ENCODE results near the gene LGR4.

The LGR4 gene

DNA sequence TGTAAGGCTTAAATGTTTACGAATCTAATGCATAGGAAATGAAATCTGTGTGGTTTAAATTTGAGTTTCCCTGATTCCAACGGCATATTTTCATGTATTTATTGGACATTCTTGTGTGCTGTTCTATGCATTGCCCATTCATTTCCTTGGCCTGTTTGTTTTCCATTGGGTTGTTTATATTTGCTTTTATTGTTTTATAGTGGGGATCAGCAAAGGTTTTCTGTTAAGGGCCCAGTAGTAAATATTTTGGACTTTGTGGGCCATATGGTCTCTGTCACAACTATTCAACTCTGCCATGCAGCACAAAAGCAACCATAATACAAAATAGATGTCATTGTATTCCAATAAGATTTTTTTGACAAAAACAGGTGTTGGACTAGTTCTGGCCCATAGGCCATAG, 5.2 kb upstream of the LGR4 start:
- Histone ChIP-seq H3K4me3 (ENCODE audit: low read length) (no peak overlapping the region), H3K36me3 (ENCODE audit: control insufficient read depth, low read depth, low read length) (no peaks in the 10 kb centered on the region), H3K27me3 (ENCODE audit: control insufficient read depth, insufficient read depth, low read length) (no peaks in the 10 kb centered on the region), H3K9me3 (ENCODE audit: control insufficient read depth, low read depth, low read length) (no peaks in the 10 kb centered on the region), H3K9ac (ENCODE audit: low read length) (no peak overlapping the region), H3K4me1 (ENCODE audit: control insufficient read depth, low read depth, low read length) (peaks cover 4% of the 10 kb centered on the region), H3K27ac (ENCODE audit: low read length) (no peak overlapping the region)

DNA sequence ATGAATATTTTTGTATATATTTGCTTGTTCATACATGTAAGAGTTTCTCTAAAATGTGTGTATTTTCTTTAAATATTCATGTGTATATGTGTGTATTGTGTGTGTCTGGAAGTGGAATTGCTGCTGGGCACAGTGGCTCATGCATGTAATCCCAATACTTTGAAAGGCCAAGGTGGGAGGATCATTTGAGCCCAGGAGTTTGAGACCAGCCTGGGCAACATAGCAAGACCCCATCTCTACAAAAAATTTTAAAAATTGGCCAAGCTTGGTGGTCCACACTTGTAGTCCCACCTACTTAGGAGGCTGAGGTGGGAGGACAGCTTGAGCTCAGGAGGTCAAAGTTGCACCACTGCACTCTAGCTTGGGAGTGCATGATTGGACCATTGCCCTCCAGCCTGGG, 4.7 kb upstream of the LGR4 start:
- no peaks in the 10 kb centered on the region for H3K27me3 ChIP-seq (ENCODE audit: control insufficient read depth, insufficient read depth, low read length)
- H3K9me3 ChIP-seq (ENCODE audit: control insufficient read depth, low read depth, low read length), result no peaks in the 10 kb centered on the region
- no peaks in the 10 kb centered on the region for H3K36me3 ChIP-seq (ENCODE audit: control insufficient read depth, low read depth, low read length)
- no peak overlapping the region for H3K27ac ChIP-seq (ENCODE audit: low read length)
- peaks cover 4% of the 10 kb centered on the region for H3K4me1 ChIP-seq (ENCODE audit: control insufficient read depth, low read depth, low read length)
- H3K4me3 ChIP-seq (ENCODE audit: low read length), result no peak overlapping the region
- H3K9ac ChIP-seq (ENCODE audit: low read length), result no peak overlapping the region

- Histone ChIP-seq H3K27me3 (ENCODE audit: control insufficient read depth, insufficient read depth, low read length) (no peaks in the 10 kb centered on the region), H3K36me3 (ENCODE audit: control insufficient read depth, low read depth, low read length) (no peaks in the 10 kb centered on the region), H3K27ac (ENCODE audit: low read length) (no peak overlapping the region), H3K4me3 (ENCODE audit: low read length) (no peak overlapping the region), H3K9ac (ENCODE audit: low read length) (no peak overlapping the region), H3K4me1 (ENCODE audit: control insufficient read depth, low read depth, low read length) (peaks cover 4% of the 10 kb centered on the region), H3K9me3 (ENCODE audit: control insufficient read depth, low read depth, low read length) (no peaks in the 10 kb centered on the region)
Measured at GRCh38 chr11:27475622-27476021, 3.0 kb upstream of the LGR4 start.

- no peak overlapping the region for H3K27ac ChIP-seq (ENCODE audit: low read length)
- no peaks in the 10 kb centered on the region for H3K9me3 ChIP-seq (ENCODE audit: control insufficient read depth, low read depth, low read length)
- H3K27me3 ChIP-seq (ENCODE audit: control insufficient read depth, insufficient read depth, low read length), result no peaks in the 10 kb centered on the region
- no peak overlapping the region for H3K9ac ChIP-seq (ENCODE audit: low read length)
- peaks cover 21% of the 10 kb centered on the region for H3K4me1 ChIP-seq (ENCODE audit: control insufficient read depth, low read depth, low read length)
- peak overlapping the region; percentile 38 for H3K4me3 ChIP-seq (ENCODE audit: low read length)
- no peaks in the 10 kb centered on the region for H3K36me3 ChIP-seq (ENCODE audit: control insufficient read depth, low read depth, low read length)
Measured at GRCh38 chr11:27473017-27473406, 422 bp upstream of the LGR4 start.

DNA sequence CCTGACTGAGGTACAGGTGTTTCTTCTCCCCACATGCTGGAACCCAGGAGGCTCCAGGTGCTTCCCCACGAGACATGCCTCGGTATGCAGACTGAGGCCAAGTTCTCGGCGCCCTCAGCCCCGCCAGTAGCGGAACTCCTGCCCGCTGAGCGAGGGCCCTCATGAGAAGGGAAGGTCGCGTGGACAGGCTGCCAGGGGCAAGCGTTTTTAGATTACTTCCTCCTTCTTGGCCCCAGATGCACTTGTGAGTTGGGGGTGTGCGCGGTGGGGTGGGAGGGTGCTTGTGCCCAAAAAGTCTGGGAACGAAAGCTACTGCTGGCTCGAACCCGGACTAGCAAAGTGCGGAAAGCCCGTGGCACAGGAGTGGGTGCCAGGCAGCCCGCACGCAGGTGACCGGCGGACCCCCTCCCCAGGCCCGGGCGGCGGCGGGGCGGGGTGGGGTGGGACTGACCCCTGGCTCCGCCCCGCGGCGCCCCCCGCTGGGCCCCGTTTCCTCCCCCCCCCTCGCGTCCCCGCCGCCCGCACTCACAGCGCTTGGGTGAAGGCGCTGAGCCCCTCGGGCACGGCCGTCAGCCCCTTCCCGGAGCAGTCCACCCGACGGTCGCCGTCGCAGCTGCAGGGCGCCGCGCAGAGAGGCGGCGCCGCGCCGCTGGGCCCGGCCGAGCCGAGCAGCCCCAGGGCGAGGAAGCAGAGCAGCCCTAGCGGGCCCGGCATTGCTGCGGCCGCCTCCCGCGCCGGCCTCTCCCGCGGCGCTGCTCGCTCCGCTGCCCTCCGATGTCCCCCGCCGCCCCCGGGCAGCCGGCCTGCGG, 797 bp downstream of the LGR4 start:
- H3K9ac ChIP-seq (ENCODE audit: low read length), result peak overlapping the region; percentile 63
- H3K27me3 ChIP-seq (ENCODE audit: control insufficient read depth, insufficient read depth, low read length), result no peaks in the 10 kb centered on the region
- peak overlapping the region; percentile 76 for H3K4me3 ChIP-seq (ENCODE audit: low read length)
- no peaks in the 10 kb centered on the region for H3K9me3 ChIP-seq (ENCODE audit: control insufficient read depth, low read depth, low read length)
- peaks cover 26% of the 10 kb centered on the region for H3K4me1 ChIP-seq (ENCODE audit: control insufficient read depth, low read depth, low read length)
- H3K36me3 ChIP-seq (ENCODE audit: control insufficient read depth, low read depth, low read length), result no peaks in the 10 kb centered on the region
- no peak overlapping the region for H3K27ac ChIP-seq (ENCODE audit: low read length)

- Histone ChIP-seq H3K4me3 (ENCODE audit: low read length) (peak overlapping the region; percentile 76), H3K9me3 (ENCODE audit: control insufficient read depth, low read depth, low read length) (no peaks in the 10 kb centered on the region)
Measured at GRCh38 chr11:27470826-27471588, 1.6 kb downstream of the LGR4 start.

GRCh38 chr11:27470166-27470565, 2.4 kb downstream of the LGR4 start:
- H3K27me3 ChIP-seq (ENCODE audit: control insufficient read depth, insufficient read depth, low read length), result no peaks in the 10 kb centered on the region

More at GRCh38 chr11:27470826-27471588, 1.6 kb downstream of the LGR4 start:
- Histone ChIP-seq H3K9ac (ENCODE audit: low read length) (peak overlapping the region; percentile 30), H3K27ac (ENCODE audit: low read length) (no peak overlapping the region), H3K27me3 (ENCODE audit: control insufficient read depth, insufficient read depth, low read length) (no peaks in the 10 kb centered on the region), H3K36me3 (ENCODE audit: control insufficient read depth, low read depth, low read length) (no peaks in the 10 kb centered on the region), H3K4me1 (ENCODE audit: control insufficient read depth, low read depth, low read length) (peaks cover 26% of the 10 kb centered on the region)

DNA sequence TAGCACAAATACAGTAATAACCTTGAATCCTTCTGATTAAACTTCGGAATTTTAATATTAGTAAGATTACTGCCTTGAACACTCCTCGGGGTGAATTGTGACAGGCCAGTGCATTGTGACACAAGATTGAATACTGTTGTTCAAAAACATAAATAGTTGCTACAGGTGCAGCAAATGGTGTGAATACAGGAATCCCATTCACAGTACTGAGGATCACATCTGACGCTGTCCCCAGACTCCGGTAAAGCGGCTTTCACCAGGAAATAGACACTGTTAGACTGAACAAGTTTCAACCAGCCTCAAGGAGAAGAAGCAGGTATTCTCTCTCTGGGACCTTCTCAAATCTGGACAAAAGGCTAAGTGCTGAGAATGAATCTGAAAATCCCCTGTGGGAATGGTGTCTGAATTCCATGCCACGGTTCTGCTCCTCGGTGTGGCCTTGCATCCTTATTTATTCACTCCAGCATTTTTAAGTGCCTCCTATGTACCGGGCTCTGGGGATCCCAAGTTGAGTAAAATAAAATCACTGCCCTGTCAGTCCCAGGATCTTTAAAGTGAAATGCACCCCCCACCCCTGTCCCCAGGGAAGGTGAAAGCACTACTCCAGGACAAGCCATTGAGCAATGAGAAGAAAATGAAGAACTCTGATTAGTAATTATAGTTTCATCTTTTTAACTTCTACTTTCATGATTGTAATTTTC, 3.4 kb downstream of the LGR4 start:
- no peaks in the 10 kb centered on the region for H3K9me3 ChIP-seq (ENCODE audit: control insufficient read depth, low read depth, low read length)
- H3K27me3 ChIP-seq (ENCODE audit: control insufficient read depth, insufficient read depth, low read length), result no peaks in the 10 kb centered on the region
- peak overlapping the region; percentile 76 for H3K4me3 ChIP-seq (ENCODE audit: low read length)
- H3K27ac ChIP-seq (ENCODE audit: low read length), result no peak overlapping the region
- H3K9ac ChIP-seq (ENCODE audit: low read length), result no peak overlapping the region
- H3K4me1 ChIP-seq (ENCODE audit: control insufficient read depth, low read depth, low read length), result peaks cover 42% of the 10 kb centered on the region
- no peaks in the 10 kb centered on the region for H3K36me3 ChIP-seq (ENCODE audit: control insufficient read depth, low read depth, low read length)

More at GRCh38 chr11:27470166-27470565, 2.4 kb downstream of the LGR4 start:
- H3K9ac ChIP-seq (ENCODE audit: low read length), result peak overlapping the region; percentile 30
- no peaks in the 10 kb centered on the region for H3K36me3 ChIP-seq (ENCODE audit: control insufficient read depth, low read depth, low read length)
- H3K4me3 ChIP-seq (ENCODE audit: low read length), result peak overlapping the region; percentile 76
- peaks cover 33% of the 10 kb centered on the region for H3K4me1 ChIP-seq (ENCODE audit: control insufficient read depth, low read depth, low read length)
- H3K27ac ChIP-seq (ENCODE audit: low read length), result no peak overlapping the region
- H3K9me3 ChIP-seq (ENCODE audit: control insufficient read depth, low read depth, low read length), result no peaks in the 10 kb centered on the region

GRCh38 chr11:27468209-27468994, 4.2 kb downstream of the LGR4 start:
- peak overlapping the region; percentile 76 for H3K4me3 ChIP-seq (ENCODE audit: low read length)
- H3K9ac ChIP-seq (ENCODE audit: low read length), result no peak overlapping the region

DNA sequence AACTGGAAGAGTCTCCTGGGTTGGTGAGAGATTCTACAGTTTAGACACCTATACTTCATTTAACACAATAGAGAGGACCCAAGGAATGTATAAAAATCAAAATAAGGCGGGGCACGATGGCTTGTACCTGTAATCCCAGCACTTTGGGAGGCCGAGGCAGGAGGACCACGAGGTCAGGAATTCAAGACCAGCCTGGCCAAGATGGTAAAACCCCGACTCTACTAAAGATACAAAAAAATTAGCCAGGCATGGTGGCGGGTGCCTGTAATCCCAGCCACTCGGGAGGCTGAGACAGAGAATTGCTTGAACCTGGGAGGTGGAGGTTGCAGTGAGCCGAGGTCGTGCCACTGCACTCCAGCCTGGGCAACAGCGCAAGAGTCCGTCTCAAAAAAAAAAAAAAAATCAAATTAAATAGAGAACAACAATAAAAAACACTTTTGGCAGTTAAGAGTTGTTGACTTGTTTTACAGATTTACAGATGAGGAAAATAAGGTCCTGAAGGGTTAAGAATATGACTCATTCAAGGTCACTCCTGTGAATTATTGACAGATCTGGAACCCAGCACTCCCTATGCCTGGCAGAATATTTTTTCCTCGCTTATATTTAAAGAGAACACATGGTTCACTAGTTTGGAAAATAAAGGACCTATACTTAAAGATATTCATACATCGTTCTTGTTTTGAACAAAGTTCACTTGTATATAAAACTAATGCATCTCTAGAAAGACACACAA, 5.2 kb downstream of the LGR4 start:
- Histone ChIP-seq H3K4me3 (ENCODE audit: low read length) (peak overlapping the region; percentile 76), H3K9me3 (ENCODE audit: control insufficient read depth, low read depth, low read length) (no peaks in the 10 kb centered on the region), H3K9ac (ENCODE audit: low read length) (no peak overlapping the region), H3K27ac (ENCODE audit: low read length) (no peak overlapping the region), H3K27me3 (ENCODE audit: control insufficient read depth, insufficient read depth, low read length) (no peaks in the 10 kb centered on the region), H3K4me1 (ENCODE audit: control insufficient read depth, low read depth, low read length) (peaks cover 38% of the 10 kb centered on the region), H3K36me3 (ENCODE audit: control insufficient read depth, low read depth, low read length) (no peaks in the 10 kb centered on the region)

More at GRCh38 chr11:27468209-27468994, 4.2 kb downstream of the LGR4 start:
- H3K9me3 ChIP-seq (ENCODE audit: control insufficient read depth, low read depth, low read length), result no peaks in the 10 kb centered on the region
- peaks cover 41% of the 10 kb centered on the region for H3K4me1 ChIP-seq (ENCODE audit: control insufficient read depth, low read depth, low read length)
- no peaks in the 10 kb centered on the region for H3K27me3 ChIP-seq (ENCODE audit: control insufficient read depth, insufficient read depth, low read length)
- no peaks in the 10 kb centered on the region for H3K36me3 ChIP-seq (ENCODE audit: control insufficient read depth, low read depth, low read length)
- no peak overlapping the region for H3K27ac ChIP-seq (ENCODE audit: low read length)
